ENCODE results near the gene OLR1. TPM values are rescaled to one million over a fixed set of nuclear protein-coding genes. Genes with fewer than 3 reads are reported as not detected.

OLR1 gene
- total RNA-seq, 4 donors from 2014 or later = 0.41 TPM; not detected in 3

GRCh38 chr12:10111451-10111850 is 60.5 kb downstream of the OLR1 start:
- H3K4me3 ChIP-seq = no peak overlapping the region
- no peaks in the 10 kb centered on the region for H3K36me3 ChIP-seq
- H3K9me3 ChIP-seq = no peaks in the 10 kb centered on the region
- H3K4me1 ChIP-seq = no peaks in the 10 kb centered on the region
- no peaks in the 10 kb centered on the region for H3K27me3 ChIP-seq
- no peak overlapping the region for H3K27ac ChIP-seq
- intact Hi-C loops (cut with DNase I; ENCODE audit: low total_unique reads) = no loop called here
- no peak for TF ChIP-seq POLR2A (IDR thresholded peaks at IDR 0.05)
- TF ChIP-seq CTCF (IDR thresholded peaks at IDR 0.05) = no peak
- DNase-seq = no peak

- no peaks in the 10 kb centered on the region for H3K36me3 ChIP-seq
- H3K27me3 ChIP-seq = no peaks in the 10 kb centered on the region
- H3K27ac ChIP-seq = no peak overlapping the region
- no peaks in the 10 kb centered on the region for H3K4me1 ChIP-seq
- no peak for DNase-seq
- H3K4me3 ChIP-seq = no peak overlapping the region
- no peaks in the 10 kb centered on the region for H3K9me3 ChIP-seq
- TF ChIP-seq CTCF (IDR thresholded peaks at IDR 0.05) (no peak), POLR2A (IDR thresholded peaks at IDR 0.05) (no peak)
- intact Hi-C loops (cut with DNase I; ENCODE audit: low total_unique reads) = no loop called here
These were observed 61.6 kb downstream of the OLR1 start for GRCh38 chr12:10110256-10110844.

Other genes starting within 250 kb of the OLR1 start
- not detected for gene CLEC2A, start 239.8 kb downstream of the OLR1 start, total RNA-seq
- 1 to 10 TPM in 1 of 4 donors, under 1 TPM in 1, not detected in 2; 0.41 to 1.6 TPM for gene CLEC12A, start 200.7 kb downstream of the OLR1 start, total RNA-seq
- gene CLEC1B, start 173.0 kb downstream of the OLR1 start, total RNA-seq = under 1 TPM in 1 of 4 donors, not detected in 3; 0.35 TPM
- not detected for gene CLEC12B, start 161.5 kb downstream of the OLR1 start, total RNA-seq
- gene CLEC9A, start 141.4 kb downstream of the OLR1 start, total RNA-seq = under 1 TPM in 1 of 4 donors, not detected in 3; 0.90 TPM
- gene CLEC1A, start 73.1 kb downstream of the OLR1 start, total RNA-seq = 10 to 100 TPM in 2 of 4 donors, 1 to 10 TPM in 2; 2.6 to 22.6 (median 13.8) TPM
- gene CLEC7A, start 41.9 kb downstream of the OLR1 start, total RNA-seq = 10 to 100 TPM in 1 of 4 donors, 1 to 10 TPM in 3; 2.8 to 14.4 (median 4.7) TPM
- gene TMEM52B, start 6.9 kb upstream of the OLR1 start, total RNA-seq = not detected
- gene GABARAPL1, start 40.7 kb upstream of the OLR1 start, total RNA-seq = 100 to 1,000 TPM in 1 of 4 donors, 10 to 100 TPM in 3; 42.9 to 216 (median 62.7) TPM
- gene KLRD1, start 135.7 kb upstream of the OLR1 start, total RNA-seq = 1 to 10 TPM in 2 of 4 donors, under 1 TPM in 2; under 0.01 to 4.1 (median 2.1) TPM
- 1 to 10 TPM in 1 of 4 donors, under 1 TPM in 2, not detected in 1; 0.76 to 2.9 (median 0.76) TPM for gene KLRK1, start 217.9 kb upstream of the OLR1 start, total RNA-seq
- gene KLRC4, start 237.6 kb upstream of the OLR1 start, total RNA-seq = 1 to 10 TPM in 1 of 4 donors, under 1 TPM in 1, not detected in 2; 0.85 to 1.8 TPM
- gene KLRC3, start 248.5 kb upstream of the OLR1 start, total RNA-seq = 1 to 10 TPM in 1 of 4 donors, not detected in 3; 1.8 TPM